ENCODE measurements around the gene TBC1D4. TPM values are rescaled to one million over a fixed set of nuclear protein-coding genes. Genes with fewer than 3 reads are reported as not detected.
A peak's percentile ranks its signal among the peaks of the same experiment; 100 is the strongest.

The TBC1D4 gene, protein sequence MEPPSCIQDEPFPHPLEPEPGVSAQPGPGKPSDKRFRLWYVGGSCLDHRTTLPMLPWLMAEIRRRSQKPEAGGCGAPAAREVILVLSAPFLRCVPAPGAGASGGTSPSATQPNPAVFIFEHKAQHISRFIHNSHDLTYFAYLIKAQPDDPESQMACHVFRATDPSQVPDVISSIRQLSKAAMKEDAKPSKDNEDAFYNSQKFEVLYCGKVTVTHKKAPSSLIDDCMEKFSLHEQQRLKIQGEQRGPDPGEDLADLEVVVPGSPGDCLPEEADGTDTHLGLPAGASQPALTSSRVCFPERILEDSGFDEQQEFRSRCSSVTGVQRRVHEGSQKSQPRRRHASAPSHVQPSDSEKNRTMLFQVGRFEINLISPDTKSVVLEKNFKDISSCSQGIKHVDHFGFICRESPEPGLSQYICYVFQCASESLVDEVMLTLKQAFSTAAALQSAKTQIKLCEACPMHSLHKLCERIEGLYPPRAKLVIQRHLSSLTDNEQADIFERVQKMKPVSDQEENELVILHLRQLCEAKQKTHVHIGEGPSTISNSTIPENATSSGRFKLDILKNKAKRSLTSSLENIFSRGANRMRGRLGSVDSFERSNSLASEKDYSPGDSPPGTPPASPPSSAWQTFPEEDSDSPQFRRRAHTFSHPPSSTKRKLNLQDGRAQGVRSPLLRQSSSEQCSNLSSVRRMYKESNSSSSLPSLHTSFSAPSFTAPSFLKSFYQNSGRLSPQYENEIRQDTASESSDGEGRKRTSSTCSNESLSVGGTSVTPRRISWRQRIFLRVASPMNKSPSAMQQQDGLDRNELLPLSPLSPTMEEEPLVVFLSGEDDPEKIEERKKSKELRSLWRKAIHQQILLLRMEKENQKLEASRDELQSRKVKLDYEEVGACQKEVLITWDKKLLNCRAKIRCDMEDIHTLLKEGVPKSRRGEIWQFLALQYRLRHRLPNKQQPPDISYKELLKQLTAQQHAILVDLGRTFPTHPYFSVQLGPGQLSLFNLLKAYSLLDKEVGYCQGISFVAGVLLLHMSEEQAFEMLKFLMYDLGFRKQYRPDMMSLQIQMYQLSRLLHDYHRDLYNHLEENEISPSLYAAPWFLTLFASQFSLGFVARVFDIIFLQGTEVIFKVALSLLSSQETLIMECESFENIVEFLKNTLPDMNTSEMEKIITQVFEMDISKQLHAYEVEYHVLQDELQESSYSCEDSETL (N-terminal part only)
- 8.0 TPM for polyA plus RNA-seq (2013, experiment 1 of 2)
- 6.4 TPM for polyA plus RNA-seq (2013, experiment 2 of 2)

DNA sequence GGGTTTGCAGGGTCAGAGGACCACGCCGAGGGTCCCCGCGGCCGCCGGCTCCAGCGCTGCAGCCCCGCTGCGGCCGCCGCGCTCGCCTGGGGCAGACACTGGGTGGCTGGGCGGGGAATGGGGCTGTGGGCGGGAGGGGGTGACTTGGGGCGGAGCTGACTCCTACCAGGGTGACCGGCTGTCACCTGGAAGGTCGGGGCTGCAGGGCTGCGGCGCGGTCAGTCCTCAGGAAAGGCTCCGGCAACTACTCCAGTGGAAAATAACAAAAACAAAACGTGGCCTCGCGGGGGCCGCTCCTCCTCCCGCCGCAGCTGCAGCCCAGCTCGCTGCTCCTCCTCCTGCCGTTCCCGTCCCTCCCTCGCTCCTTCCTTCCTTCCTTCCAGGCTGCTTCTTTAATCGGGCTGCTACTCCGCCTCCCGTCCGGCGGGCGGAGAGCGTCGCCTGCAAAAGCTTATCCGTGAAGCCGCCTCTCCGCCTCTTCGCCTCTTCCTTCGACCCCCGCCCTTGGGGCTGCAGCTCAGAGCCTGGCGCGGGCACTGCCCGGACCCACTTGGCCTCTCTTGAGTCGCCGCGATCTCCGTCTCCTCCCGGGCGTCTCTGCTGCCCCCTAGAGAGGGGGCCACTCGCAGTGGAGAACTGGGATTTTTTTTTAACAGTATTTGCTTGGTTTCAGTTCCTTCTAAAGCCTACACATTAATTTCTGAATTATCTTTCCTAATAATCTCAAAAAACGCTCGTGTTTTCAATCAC, at the start of gene TBC1D4:
TSS of gene TBC1D4 (minus strand) at position 100 of the 750 bp plus-strand sequence. CDS start 402 bp downstream, outside the sequence.
- H4K91ac ChIP-seq (ENCODE audit: low read length): peak within 1 kb of the TSS; percentile 11
- H2BK12ac ChIP-seq (ENCODE audit: low read length in 2 of 2): peak within 1 kb of the TSS in 1 of 2 experiments; percentile 84
- H2AK5ac ChIP-seq (ENCODE audit: low read length, severe bottlenecking): no peak within 1 kb of the TSS
- peak within 1 kb of the TSS; percentile 70 for H4K8ac ChIP-seq (ENCODE audit: low read length)
- H3K4me1 ChIP-seq (ENCODE audit: control insufficient read depth, insufficient read depth, low read depth, low read length): peaks cover 13% of the 10 kb centered on the region
- H3K14ac ChIP-seq (ENCODE audit: low read length in 2 of 2): peak within 1 kb of the TSS in 1 of 2 experiments; percentile 97
- peak within 1 kb of the TSS; percentile 100 for H3K4me2 ChIP-seq (ENCODE audit: low read length, poor library complexity, severe bottlenecking)
- peak within 1 kb of the TSS; percentile 13 to 80 for H3K4ac ChIP-seq (ENCODE audit: low read depth in 1 of 2, low read length in 2 of 2)
- H3K27me3 ChIP-seq (ENCODE audit: control insufficient read depth in 1 of 2, insufficient read depth in 1 of 2, low read length in 2 of 2): no peaks in the 10 kb centered on the region
- no peak within 1 kb of the TSS for H2BK5ac ChIP-seq (ENCODE audit: low read depth, low read length, poor library complexity, severe bottlenecking)
- H3K18ac ChIP-seq (ENCODE audit: low read depth in 1 of 2, low read length in 2 of 2): peak within 1 kb of the TSS; percentile 76 to 91
- H3K9me3 ChIP-seq (ENCODE audit: control insufficient read depth, low read length): no peaks in the 10 kb centered on the region
- H3K36me3 ChIP-seq (ENCODE audit: control insufficient read depth in 1 of 2, insufficient read depth in 2 of 2, low read depth in 1 of 2, low read length in 2 of 2): no peaks in the 10 kb centered on the region
- H3K27ac ChIP-seq (ENCODE audit: low read length, poor library complexity, severe bottlenecking): peak within 1 kb of the TSS; percentile 78
- peak within 1 kb of the TSS; percentile 63 for H2BK15ac ChIP-seq (ENCODE audit: low read depth, poor library complexity, severe bottlenecking)
- H2BK120ac ChIP-seq (ENCODE audit: low read depth, low read length): peak within 1 kb of the TSS; percentile 80
- under 1% methylated on average over 37 of the region's 58 CpGs for WGBS
- peaks cover 12% of the 10 kb centered on the region for H3K79me1 ChIP-seq (replicated peaks; ENCODE audit: low read length, poor library complexity, severe bottlenecking)
- peak within 1 kb of the TSS in 1 of 2 experiments; percentile 98 for H3K23ac ChIP-seq (ENCODE audit: low read length in 2 of 2)
- H3K4me3 ChIP-seq (ENCODE audit: insufficient read depth in 1 of 2, low read depth in 1 of 2, low read length in 2 of 2): peak within 1 kb of the TSS; percentile 88 to 94
- peak; percentile 93 for DNase-seq
- peak within 1 kb of the TSS; percentile 91 for H2AFZ ChIP-seq (ENCODE audit: low read depth, low read length)
- peak within 1 kb of the TSS; percentile 94 for H3K9ac ChIP-seq (ENCODE audit: low read length)

DNA sequence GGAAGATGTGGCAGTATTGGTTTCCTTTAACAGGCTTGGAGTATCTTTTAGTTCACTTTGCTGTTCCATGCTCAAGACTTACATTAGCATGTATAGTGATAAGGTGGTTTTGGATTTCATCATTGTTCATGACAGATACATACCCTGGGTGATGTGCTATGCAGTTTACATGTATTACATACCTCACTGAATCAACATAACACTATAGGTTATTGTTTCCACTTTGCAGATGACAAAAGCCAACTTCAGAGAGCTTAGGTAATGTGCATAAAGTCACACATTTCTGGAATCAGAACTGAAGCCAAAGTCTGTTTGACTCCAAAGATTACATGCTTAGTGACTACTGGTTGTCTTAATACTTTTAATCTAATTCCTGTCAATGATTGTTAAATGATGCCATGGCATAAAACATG, 48.6 kb upstream of the TBC1D4 start:
- Histone ChIP-seq H2BK5ac (ENCODE audit: low read depth, low read length, poor library complexity, severe bottlenecking) (no peak overlapping the region), H3K9ac (ENCODE audit: low read length) (no peak overlapping the region), H3K9me3 (ENCODE audit: control insufficient read depth, low read length) (no peaks in the 10 kb centered on the region), H2AK5ac (ENCODE audit: low read length, severe bottlenecking) (no peak overlapping the region), H3K79me1 (replicated peaks; ENCODE audit: low read length, poor library complexity, severe bottlenecking) (peaks cover 14% of the 10 kb centered on the region), H2BK15ac (ENCODE audit: low read depth, poor library complexity, severe bottlenecking) (no peak overlapping the region), H2AFZ (ENCODE audit: low read depth, low read length) (no peak overlapping the region), H3K27ac (ENCODE audit: low read length, poor library complexity, severe bottlenecking) (no peak overlapping the region), H2BK120ac (ENCODE audit: low read depth, low read length) (no peak overlapping the region), H3K18ac (ENCODE audit: low read depth in 1 of 2, low read length in 2 of 2) (no peak overlapping the region), H3K36me3 (ENCODE audit: control insufficient read depth in 1 of 2, insufficient read depth in 2 of 2, low read depth in 1 of 2, low read length in 2 of 2) (peaks cover 10 to 65% of the 10 kb centered on the region in 2 experiments), H3K4ac (ENCODE audit: low read depth in 1 of 2, low read length in 2 of 2) (no peak overlapping the region), H3K4me2 (ENCODE audit: low read length, poor library complexity, severe bottlenecking) (no peak overlapping the region), H2BK12ac (ENCODE audit: low read length in 2 of 2) (no peak overlapping the region), H4K91ac (ENCODE audit: low read length) (no peak overlapping the region), H3K4me1 (ENCODE audit: control insufficient read depth, insufficient read depth, low read depth, low read length) (no peaks in the 10 kb centered on the region), H3K27me3 (ENCODE audit: control insufficient read depth in 1 of 2, insufficient read depth in 1 of 2, low read length in 2 of 2) (no peaks in the 10 kb centered on the region), H3K23ac (ENCODE audit: low read length in 2 of 2) (no peak overlapping the region), H3K4me3 (ENCODE audit: insufficient read depth in 1 of 2, low read depth in 1 of 2, low read length in 2 of 2) (no peak overlapping the region), H3K14ac (ENCODE audit: low read length in 2 of 2) (no peak overlapping the region), H4K8ac (ENCODE audit: low read length) (no peak overlapping the region)
- no peak for DNase-seq

DNA sequence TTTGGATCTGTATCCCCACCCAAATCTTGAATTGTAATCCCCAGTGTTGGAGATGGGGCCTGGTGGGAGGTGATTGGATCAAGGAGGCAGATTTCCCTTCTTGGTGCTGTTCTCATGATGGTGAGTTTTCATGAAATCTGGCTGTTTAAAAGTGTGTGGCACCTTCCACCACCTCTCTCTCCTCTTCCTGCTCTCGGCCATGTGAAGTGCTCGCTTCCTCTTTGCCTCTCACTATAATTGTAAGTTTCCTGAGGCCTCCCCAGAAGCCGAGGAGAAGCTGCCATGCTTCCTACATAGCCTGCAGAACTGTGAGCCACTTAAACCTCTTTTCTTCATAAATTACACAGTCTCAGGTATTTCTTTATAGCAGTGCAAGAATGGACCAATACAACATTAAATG, 40.0 kb upstream of the TBC1D4 start:
- Histone ChIP-seq H3K9ac (ENCODE audit: low read length) (no peak overlapping the region), H2BK15ac (ENCODE audit: low read depth, poor library complexity, severe bottlenecking) (no peak overlapping the region), H3K18ac (ENCODE audit: low read depth in 1 of 2, low read length in 2 of 2) (no peak overlapping the region), H2BK12ac (ENCODE audit: low read length in 2 of 2) (no peak overlapping the region), H3K14ac (ENCODE audit: low read length in 2 of 2) (peak overlapping the region in 1 of 2 experiments; percentile 32), H3K36me3 (ENCODE audit: control insufficient read depth in 1 of 2, insufficient read depth in 2 of 2, low read depth in 1 of 2, low read length in 2 of 2) (peaks cover 3 to 10% of the 10 kb centered on the region in 2 experiments), H3K9me3 (ENCODE audit: control insufficient read depth, low read length) (no peaks in the 10 kb centered on the region), H3K4me1 (ENCODE audit: control insufficient read depth, insufficient read depth, low read depth, low read length) (no peaks in the 10 kb centered on the region), H3K4ac (ENCODE audit: low read depth in 1 of 2, low read length in 2 of 2) (no peak overlapping the region), H4K8ac (ENCODE audit: low read length) (no peak overlapping the region), H3K27ac (ENCODE audit: low read length, poor library complexity, severe bottlenecking) (no peak overlapping the region), H2AK5ac (ENCODE audit: low read length, severe bottlenecking) (no peak overlapping the region), H2BK120ac (ENCODE audit: low read depth, low read length) (no peak overlapping the region), H2AFZ (ENCODE audit: low read depth, low read length) (peak overlapping the region; percentile 53), H3K23ac (ENCODE audit: low read length in 2 of 2) (no peak overlapping the region), H2BK5ac (ENCODE audit: low read depth, low read length, poor library complexity, severe bottlenecking) (no peak overlapping the region), H4K91ac (ENCODE audit: low read length) (no peak overlapping the region), H3K4me3 (ENCODE audit: insufficient read depth in 1 of 2, low read depth in 1 of 2, low read length in 2 of 2) (no peak overlapping the region), H3K27me3 (ENCODE audit: control insufficient read depth in 1 of 2, insufficient read depth in 1 of 2, low read length in 2 of 2) (no peaks in the 10 kb centered on the region), H3K4me2 (ENCODE audit: low read length, poor library complexity, severe bottlenecking) (no peak overlapping the region), H3K79me1 (replicated peaks; ENCODE audit: low read length, poor library complexity, severe bottlenecking) (no peaks in the 10 kb centered on the region)
- no peak for DNase-seq
- 86% methylated on average over 3 of the region's 3 CpGs for WGBS
